ENCODE data around the gene TRAF7.

Gene TRAF7

DNA sequence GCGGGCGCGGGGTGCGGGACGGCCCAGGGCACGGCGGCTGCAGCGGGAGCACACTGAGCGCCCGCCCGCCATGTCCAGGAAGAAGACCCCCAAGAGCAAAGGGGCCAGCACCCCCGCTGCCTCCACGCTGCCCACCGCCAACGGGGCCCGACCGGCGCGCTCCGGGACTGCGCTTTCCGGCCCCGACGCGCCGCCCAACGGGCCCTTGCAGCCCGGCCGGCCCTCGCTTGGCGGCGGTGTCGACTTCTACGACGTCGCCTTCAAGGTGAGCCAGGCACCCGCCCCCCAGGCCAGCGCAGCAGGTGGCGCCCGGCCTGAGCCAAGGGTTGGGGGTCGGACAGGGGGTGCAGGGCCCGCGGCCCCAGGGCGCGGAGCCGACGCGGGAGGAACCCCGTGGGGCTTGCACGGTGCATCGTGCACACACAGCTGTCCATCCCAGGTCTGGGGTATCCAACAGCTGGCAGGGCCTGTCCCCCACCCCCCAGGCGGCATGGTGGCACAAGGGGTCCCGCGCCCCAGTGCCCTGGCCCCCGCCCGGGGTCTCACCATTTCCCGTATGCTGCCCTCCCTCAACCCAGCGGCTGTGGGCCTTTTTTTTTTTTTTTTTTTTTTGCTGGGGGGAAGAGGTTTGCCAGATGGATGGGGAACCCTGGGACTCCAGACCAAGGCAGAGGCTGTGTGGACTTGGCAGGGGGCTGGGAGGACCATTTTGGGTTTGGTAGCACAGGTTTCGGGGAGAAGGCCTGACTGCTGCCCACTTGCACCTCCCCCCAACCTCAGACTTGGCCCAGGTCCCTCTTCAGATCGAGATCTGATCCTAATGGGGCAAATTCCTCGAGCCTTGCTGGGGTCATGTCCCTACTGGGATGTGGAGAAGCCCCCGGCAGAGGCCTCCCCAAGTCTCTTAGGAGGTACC is 6.6 kb upstream of the TRAF7 start:
- DNase-seq = peak in 1 of 2 experiments; percentile 42

- DNase-seq = peak in 1 of 2 experiments; percentile 40
Observed at GRCh38 chr16:2149630-2150417, 5.8 kb upstream of the TRAF7 start.

- DNase-seq = peak; percentile 78 to 81
Observed at GRCh38 chr16:2150418-2151187, 5.0 kb upstream of the TRAF7 start.

- no peak for DNase-seq
Observed at GRCh38 chr16:2151188-2152091, 4.1 kb upstream of the TRAF7 start.

- peak in 1 of 2 experiments; percentile 23 for DNase-seq
Observed at GRCh38 chr16:2152695-2153506, 2.7 kb upstream of the TRAF7 start.

- DNase-seq = no peak
Observed at GRCh38 chr16:2154533-2155090, 970 bp upstream of the TRAF7 start.

- no peak for DNase-seq
Observed at GRCh38 chr16:2155977-2156848, 631 bp downstream of the TRAF7 start.

DNA sequence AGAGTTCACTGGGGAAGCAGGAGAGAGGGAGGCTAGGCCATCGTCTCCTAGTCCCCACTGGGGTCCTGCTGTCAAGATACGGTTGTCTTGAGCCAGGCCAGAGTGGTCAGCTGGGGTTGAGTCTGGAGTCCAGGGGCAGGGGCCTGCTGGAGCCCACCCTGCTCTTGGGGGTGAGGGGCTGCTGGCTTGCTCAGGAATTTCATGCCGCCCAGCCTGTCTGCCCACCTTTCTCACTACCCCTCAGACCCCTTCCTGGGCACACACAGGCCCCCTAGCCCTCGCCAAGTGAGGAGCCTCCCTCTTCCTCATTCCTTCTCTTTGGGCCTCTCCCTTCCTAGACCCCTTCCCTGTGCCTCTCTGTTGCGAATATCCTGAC is 1.3 kb downstream of the TRAF7 start:
- no peak for DNase-seq

DNA sequence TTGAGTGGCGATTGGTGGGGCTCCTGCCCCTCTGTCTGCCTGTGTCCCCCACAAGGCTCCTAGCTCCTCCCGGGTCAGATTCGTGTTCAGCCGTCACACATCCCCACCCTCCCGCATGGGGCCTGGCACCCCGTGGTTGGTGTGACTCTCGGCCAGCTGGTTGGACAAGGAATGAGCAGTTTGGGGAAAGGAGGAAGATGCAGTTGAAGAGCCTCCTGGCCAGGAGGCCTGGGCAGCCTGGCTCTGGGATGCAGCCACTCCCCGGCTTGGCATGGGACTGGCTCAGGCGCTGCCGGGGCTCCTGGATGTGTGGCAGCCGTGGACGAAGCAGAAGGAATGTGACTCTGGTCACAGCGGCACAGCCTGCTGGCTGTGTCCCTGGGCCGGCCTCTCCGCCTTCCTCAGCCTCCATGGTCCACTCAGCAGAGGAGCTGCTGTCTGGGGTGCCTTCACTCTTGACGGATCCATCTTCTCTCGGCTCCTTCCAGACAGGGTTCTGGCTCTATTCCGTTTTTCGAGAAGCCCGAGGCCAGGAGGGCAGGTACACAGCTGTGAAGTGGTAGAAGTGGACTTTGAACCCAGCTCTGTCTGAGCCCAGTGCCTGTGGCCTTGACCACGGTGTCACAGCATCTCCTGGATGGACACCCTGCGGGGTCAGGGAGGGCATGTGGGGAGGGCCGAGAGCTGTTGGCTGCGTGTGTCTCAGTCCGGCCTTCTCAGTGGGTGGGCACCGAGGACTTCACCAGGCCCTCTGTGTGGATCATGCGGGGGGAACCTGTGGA is 2.1 kb downstream of the TRAF7 start:
- DNase-seq = no peak

DNA sequence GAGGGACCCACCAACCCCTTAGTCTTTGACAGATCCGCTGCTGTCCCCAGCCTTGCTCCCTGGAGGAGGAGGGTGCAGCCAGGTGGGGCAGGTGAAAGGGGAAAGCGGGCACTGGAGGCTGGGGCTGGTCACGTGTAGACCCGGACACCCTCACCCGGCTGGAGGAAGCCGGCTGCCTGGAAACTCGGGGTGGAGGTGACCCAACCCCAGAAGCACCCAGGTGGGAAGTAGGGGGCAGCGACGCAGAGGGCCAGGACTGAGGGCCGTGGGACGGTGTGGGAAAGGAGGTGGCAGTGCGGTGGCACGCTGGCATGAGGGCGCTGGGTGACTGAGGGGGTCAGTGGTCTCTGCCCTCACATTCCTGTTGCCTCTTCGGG is 2.7 kb downstream of the TRAF7 start:
- DNase-seq = no peak

DNA sequence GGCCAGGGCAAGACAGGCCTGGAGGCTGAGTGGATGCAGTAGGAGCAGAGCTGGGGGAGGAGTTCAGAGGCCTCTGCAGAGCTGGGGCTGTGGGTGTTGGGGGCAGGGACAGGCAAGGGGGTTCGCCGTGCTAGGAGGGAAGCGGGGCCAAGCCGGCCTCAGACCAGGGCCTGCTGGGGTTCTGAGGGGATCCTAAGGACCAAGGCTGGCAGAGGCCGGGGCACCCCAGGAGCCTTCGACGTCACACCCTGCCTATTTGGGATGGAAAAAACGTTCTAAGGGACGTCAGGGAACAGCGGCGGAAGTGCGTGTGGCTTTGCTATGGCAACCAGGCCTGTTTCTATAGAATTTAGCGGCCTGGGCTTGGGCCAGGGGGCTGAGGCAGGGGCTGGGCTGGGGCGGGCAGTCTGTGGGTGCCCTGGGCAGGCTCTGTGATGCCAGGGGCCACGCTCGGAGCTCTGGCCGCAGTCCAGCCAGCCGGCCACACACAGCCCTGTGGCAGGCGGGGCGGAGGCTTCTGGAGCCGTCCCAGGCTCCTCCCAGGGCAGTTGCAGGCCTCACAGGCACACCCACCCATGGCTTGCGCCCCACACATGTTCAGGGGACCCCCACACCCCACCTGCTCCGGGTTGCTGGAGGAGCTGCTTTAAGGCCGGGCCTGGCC is 3.7 kb downstream of the TRAF7 start:
- DNase-seq = no peak

- no peak for DNase-seq
Observed at GRCh38 chr16:2160915-2161551, 5.5 kb downstream of the TRAF7 start.

DNA sequence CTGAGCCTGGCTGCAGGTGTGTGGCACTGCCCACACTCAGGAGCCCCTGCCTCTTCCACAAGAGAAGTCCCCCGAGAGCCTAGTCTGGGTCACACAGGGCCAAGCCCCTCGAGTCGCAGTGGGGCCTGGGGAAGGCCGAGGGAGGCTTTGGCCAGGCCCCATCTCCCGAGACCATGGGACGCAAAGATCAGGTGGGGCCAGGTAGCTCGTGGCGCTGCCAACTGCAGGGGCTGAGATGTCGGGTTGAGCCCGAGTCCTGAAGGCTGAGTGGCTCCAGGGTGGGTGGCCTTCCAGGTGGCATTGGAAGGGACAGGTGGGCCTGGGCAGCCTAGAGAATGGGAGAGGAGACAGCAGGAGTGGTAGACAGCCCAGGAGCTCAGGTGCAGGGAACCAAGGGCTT is 6.3 kb downstream of the TRAF7 start:
- DNase-seq = no peak

GRCh38 chr16:2162676-2163118 is 7.1 kb downstream of the TRAF7 start:
- no peak for DNase-seq

GRCh38 chr16:2163211-2163881 is 7.8 kb downstream of the TRAF7 start:
- no peak for DNase-seq

DNA sequence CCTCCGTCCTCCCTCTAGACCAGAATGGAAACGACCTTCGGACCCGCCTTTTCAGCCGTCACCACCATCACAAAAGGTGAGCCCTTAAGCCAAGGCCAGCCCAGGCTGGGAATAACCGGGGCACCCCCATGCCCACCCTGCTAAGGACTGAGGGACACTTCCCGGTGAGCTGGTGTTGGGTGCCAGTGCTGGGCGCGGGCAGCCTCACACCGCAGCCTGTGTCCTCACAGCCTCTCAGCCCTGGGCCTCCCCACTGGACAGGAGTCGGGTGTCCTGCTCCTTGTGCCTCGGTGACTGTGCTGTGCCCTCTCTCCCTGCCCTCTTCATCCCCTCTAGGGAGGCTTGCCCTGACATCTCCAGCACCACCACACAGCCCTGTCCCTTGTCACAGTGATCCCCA is 10.3 kb downstream of the TRAF7 start:
- no peak for DNase-seq

Data from SHP77 (cell line).